H54 (cell line): Measurements from ENCODE around the gene EPHA3.

Experiments
- DNase-seq: peaks from one replicate; pipeline ENCODE4 v3.0.0; 2011; ENCODE audit warnings: low spot score, mixed read lengths; ENCODE audit not compliant: insufficient read length
- FAIRE-seq: peaks from 3 replicates; lab custom pipeline; 2011; peaks lifted over from hg19 to GRCh38; lab: Jason Lieb, UNC
- POLR2A ChIP-seq: IDR thresholded peaks from 2 replicates; pipeline ENCODE4 v1.6.1; 2011; ENCODE audit warnings: low read depth, mild to moderate bottlenecking, low read length

Gene EPHA3

DNA sequence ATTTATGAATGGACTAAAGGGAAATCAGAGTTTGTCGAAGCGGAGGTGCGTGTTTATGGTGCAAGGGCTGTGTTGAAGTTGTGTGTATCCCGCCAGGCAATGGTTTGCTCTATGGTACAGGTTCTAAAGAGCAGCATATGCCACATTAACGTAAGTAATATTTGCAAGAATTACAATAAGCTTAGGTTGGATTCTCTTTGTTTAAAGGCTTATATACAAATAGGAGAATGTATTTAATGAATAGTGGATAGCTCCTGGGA, 800 bp downstream of the EPHA3 start:
- no peak for FAIRE-seq
- TF ChIP-seq POLR2A = no peak
- DNase-seq = no peak

GRCh38 chr3:89113344-89113743, 5.9 kb downstream of the EPHA3 start:
- TF ChIP-seq POLR2A = no peak
- DNase-seq (no peak), FAIRE-seq (no peak)

DNA sequence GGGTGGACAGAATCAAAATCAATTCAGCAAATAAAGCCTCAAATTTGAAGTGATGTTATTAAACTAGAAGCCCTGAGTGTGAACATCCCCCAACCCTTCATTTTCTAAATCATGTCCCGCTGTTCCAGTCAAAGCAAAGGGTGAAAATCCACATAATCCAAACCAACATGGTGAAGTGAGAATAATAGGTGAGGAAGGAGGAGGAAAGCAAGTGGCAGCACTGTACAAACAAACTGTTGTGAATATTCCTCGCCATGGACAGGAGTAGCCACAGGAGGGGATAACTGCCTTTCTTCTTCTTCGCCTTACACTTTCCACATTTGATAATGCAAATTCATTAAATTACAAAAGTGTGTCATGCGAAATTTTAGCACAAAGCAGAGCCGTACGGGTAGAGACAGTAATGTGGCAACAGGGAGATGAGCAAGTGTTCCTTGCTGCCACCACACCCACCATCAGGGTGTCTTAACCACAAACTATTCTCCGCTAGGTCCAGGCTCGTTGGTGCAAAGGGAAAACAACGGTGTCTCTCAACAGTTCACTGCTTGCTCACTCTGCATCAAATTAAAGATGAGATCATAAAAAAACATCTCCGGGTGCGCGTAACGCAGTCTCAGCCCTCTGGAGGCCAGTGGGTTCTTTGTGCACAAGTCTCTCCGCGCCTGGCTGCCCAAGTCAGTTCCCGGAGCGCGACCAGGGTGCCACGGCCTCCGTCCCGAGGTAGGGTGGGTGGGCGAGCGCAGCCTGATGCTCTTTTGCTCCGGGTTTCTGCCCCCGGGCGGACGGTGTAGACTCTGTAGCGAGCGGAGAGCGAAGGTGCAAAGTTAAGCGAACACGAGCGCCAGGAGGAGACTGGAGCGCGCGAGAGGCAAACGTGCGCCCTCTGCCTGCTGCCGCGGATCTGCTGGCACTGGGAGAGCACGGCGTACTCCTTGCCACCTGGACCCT, 6.7 kb downstream of the EPHA3 start:
- FAIRE-seq = no peak
- no peak for DNase-seq

DNA sequence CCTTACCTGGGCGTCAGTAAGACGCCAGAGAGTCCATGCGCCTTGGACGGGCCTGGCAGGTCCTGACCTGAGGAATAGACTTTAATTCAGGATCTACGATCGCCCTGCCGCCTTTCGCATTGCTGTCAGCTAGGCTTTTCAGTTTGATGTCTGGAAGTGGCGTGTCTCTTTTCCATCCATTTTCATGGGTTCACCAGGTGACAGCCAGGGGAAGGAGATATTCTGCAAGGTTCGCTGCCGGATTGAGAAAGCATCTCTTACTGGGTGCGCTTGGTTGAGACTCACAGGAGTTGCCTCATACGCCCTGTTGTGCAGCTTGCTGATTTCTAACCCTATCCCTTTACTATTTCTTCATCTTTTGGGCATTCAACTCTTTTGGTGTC, 7.4 kb downstream of the EPHA3 start:
- FAIRE-seq (no peak), DNase-seq (no peak)
- no peak for TF ChIP-seq POLR2A

More for the DNA sequence above, 6.7 kb downstream of the EPHA3 start:
- TF ChIP-seq POLR2A = no peak

DNA sequence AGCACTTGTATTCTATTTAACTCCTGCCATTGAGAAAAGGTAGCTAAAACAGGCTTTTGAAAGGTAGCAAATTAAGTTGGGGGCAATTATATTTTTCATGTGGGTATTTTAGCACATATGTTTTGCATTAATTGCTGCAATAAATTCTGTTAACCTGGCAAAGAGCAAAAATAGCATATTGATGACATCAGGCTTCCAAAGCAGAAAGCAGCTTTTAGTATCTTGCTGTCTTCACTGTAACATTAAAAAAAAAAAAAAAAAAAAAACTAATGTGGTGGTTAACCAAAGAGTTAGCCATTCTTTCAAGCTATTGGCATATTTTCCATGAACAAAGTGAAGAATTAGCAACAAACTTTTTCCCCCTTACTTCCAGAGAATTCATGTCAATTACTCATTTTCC, 9.1 kb downstream of the EPHA3 start:
- no peak for TF ChIP-seq POLR2A
- FAIRE-seq (no peak), DNase-seq (no peak)

DNA sequence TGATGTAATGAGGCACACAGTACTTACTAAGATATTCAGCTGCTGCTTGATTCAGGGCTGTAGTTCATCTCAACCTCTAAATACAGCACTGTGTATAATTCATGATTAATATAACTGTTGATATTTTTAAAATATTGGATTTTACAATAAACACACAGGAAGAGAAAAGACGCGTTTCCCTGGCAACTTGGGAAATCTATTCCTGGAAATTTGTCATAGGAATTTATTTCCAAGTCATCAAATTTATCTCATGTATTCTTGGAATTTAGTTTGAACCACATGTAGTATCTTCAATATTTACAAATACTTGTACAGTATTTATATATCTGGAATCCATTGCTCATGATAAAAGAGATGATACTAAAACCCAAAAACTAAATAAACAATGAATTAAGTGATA, 30.6 kb downstream of the EPHA3 start:
- DNase-seq (no peak), FAIRE-seq (no peak)
- no peak for TF ChIP-seq POLR2A

- no peak for FAIRE-seq
- TF ChIP-seq POLR2A = no peak
These were observed 32.4 kb downstream of the EPHA3 start for GRCh38 chr3:89139870-89140269.

GRCh38 chr3:89144080-89144479, 36.7 kb downstream of the EPHA3 start:
- no peak for TF ChIP-seq POLR2A
- DNase-seq = no peak
- no peak for FAIRE-seq

More at GRCh38 chr3:89139870-89140269, 32.4 kb downstream of the EPHA3 start:
- no peak for DNase-seq

- no peak for TF ChIP-seq POLR2A
- DNase-seq (no peak), FAIRE-seq (no peak)
These were observed 38.6 kb downstream of the EPHA3 start for GRCh38 chr3:89145995-89146394.

DNA sequence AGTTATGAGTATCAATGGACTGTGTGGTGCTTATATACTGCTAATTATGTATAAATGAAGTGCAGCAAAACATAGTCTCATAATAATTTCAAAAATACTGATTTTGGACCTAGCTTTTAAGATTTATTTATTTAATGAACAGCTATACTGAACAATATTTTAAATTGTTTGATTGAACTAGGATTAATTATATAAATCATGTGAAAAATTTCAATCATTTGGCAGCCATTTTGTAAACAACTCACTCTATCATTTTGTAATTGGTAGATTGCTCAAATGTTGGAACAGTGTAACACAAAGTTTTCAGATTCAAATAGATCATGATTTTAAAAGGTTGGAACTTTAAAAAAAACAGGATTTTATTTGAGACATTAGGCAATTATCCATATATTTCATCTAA, 47.0 kb downstream of the EPHA3 start:
- FAIRE-seq (no peak), DNase-seq (no peak)
- TF ChIP-seq POLR2A = no peak

- FAIRE-seq = no peak
- no peak for DNase-seq
- no peak for TF ChIP-seq POLR2A
These were observed 48.4 kb downstream of the EPHA3 start for GRCh38 chr3:89155811-89156210.

DNA sequence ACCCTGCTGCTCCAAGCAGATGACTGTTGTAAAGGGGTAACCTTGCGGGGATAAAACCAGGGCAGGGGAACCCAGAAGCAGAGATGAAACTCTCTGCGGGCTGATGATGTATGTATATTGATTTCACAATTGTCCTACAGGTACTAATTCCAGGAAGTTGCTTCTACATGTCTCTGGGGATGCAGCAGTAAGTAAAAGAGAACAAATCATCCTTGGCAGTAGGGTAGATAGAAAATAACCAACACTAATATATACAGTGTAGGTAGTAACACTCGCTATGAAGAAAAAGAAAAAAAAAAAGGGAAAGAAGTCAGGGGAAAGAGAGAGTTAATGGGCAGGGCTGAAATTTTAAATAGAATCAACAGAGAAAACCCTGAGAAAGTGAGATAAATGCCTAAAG, 50.2 kb downstream of the EPHA3 start:
- FAIRE-seq (no peak), DNase-seq (no peak)
- TF ChIP-seq POLR2A = no peak

- FAIRE-seq (no peak), DNase-seq (no peak)
- TF ChIP-seq POLR2A = no peak
These were observed 52.2 kb downstream of the EPHA3 start for GRCh38 chr3:89159605-89160004.

- DNase-seq (no peak), FAIRE-seq (no peak)
- no peak for TF ChIP-seq POLR2A
These were observed 57.4 kb downstream of the EPHA3 start for GRCh38 chr3:89164774-89165173.

DNA sequence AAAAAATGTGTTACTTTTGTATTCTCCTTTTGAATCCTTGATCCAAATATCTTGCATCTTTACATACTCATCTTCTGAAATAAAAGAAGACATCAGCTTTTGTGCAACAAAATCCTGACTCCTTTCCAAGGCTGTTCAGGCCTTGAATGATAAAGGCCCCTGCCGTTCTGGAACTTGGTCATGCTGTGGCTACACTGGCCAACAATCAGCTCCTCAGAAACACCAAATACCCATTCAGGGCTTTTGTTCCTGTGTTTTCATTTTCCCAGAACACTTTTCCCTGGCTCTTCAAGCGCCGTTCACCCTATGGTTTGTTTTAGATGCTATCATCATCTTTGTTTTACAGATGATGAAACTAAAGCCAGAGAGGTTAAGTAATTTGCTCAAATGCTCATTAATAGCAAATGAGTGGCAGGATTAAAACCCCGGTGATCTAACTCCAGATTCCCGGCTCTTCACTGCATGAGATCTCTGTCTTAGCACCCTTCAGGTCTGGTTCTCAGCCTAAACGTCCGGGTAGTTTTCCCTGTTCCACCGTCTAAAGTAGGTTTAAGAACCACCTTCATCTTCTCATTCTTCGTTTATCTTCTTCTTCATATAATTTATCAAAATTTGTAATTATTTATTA, 58.3 kb downstream of the EPHA3 start:
- DNase-seq (no peak), FAIRE-seq (no peak)
- no peak for TF ChIP-seq POLR2A
